HepG2 (cell line): ENCODE data around the gene SNX21. TPM values are rescaled to one million over a fixed set of nuclear protein-coding genes. Genes with fewer than 3 reads are reported as not detected.
A peak's percentile ranks its signal among the peaks of the same experiment; 100 is the strongest.

Experiments used
- ATAC-seq: fragments of 200-7000 bp; cut with Tn5 transposase; 3 replicates; pipeline ENCODE4 v1.9.1; 2020; ENCODE audit warnings: mild to moderate bottlenecking, moderate library complexity
- BruUV-seq: library from RNA; stranded (reverse); fragments of 400-500 nt; replicated peaks from 2 replicates; lab custom pipeline; 2021; lab: Mats Ljungman, UMichigan
- CTCF ChIA-PET: fragments of 300-600 bp; formaldehyde crosslinking; extraction: SDS; loops from one replicate; lab custom pipeline; 2021; ENCODE audit warnings: low total read pairs, inconsistent platforms, low intra/inter-chr PET ratio; lab: Yijun Ruan, JAX
- POLR2A ChIA-PET: fragments of 350-600 bp; sonication (Branson Sonifier 250); formaldehyde crosslinking; loops from one replicate; lab custom pipeline; 2020; ENCODE audit warnings: antibody characterized with exemption, inconsistent platforms; lab: Yijun Ruan, JAX
- DNase-seq: peaks from one replicate; pipeline ENCODE4 v3.0.0-alpha.2; 2015; ENCODE audit warnings: low spot score
- FAIRE-seq: peaks from 3 replicates; lab custom pipeline; 2011; peaks lifted over from hg19 to GRCh38; lab: Jason Lieb, UNC
- H2AFZ ChIP-seq: one replicate; pipeline ENCODE4 v1.6.1; 2011; ENCODE audit warnings: low read length, inconsistent platforms
- H3K27ac ChIP-seq: fragments of 300-600 bp; 3 replicates; pipeline ENCODE4 v1.8.0; 2011; ENCODE audit warnings: mixed run types, mild to moderate bottlenecking, mixed read lengths, low read length, inconsistent platforms; ENCODE audit not compliant: insufficient read depth; ENCODE audit errors: extremely low read length
- H3K27me3 ChIP-seq, 2 experiments: fragments of 200-600 bp in 1 of 2; 2 replicates in 1 of 2; 3 replicates in 1 of 2; pipeline versions ENCODE4 v1.6.0 to v1.8.0; 2011; ENCODE audit warnings: low read length in 2 of 2, mild to moderate bottlenecking in 2 of 2, moderate library complexity in 2 of 2, inconsistent platforms in 1 of 2; ENCODE audit not compliant: insufficient read depth in 2 of 2, control insufficient read depth in 1 of 2
- H3K36me3 ChIP-seq, 2 experiments: fragments of 200-600 bp in 1 of 2; replicated peaks in 1 of 2; 2 replicates in 1 of 2; 3 replicates in 1 of 2; pipeline versions ENCODE4 v1.5.1 to v1.8.0; 2011; ENCODE audit warnings: low read length in 2 of 2, inconsistent platforms in 1 of 2; ENCODE audit not compliant: insufficient read depth in 2 of 2, control insufficient read depth in 1 of 2
- H3K4me1 ChIP-seq: 2 replicates; pipeline ENCODE4 v1.5.1; 2012; ENCODE audit warnings: low read length, inconsistent platforms; ENCODE audit not compliant: insufficient read depth
- H3K4me2 ChIP-seq: 2 replicates; pipeline ENCODE4 v1.6.0; 2011; ENCODE audit warnings: low read depth, low read length, inconsistent platforms
- H3K4me3 ChIP-seq, 3 experiments: fragments of 200-600 bp in 1 of 3; sonication (generic), shearing (Covaris generic) in 1 of 3; replicated peaks in 1 of 3; 2 replicates each; pipeline ENCODE4 v1.5.1; 2011 to 2016; ENCODE audit warnings: low read length in 3 of 3, inconsistent platforms in 2 of 3, low read depth in 2 of 3, mild to moderate bottlenecking in 2 of 3, control low read depth in 1 of 3, mixed read lengths in 1 of 3; ENCODE audit not compliant: insufficient read depth in 1 of 3
- H3K79me2 ChIP-seq: one replicate; pipeline ENCODE4 v1.6.1; 2011; ENCODE audit warnings: low read length, inconsistent platforms; ENCODE audit not compliant: insufficient read depth
- H3K9ac ChIP-seq: 2 replicates; pipeline ENCODE4 v1.6.0; 2011; ENCODE audit warnings: mild to moderate bottlenecking, low read depth, low read length, inconsistent platforms; ENCODE audit not compliant: insufficient read depth
- H3K9me3 ChIP-seq: 2 replicates; pipeline ENCODE4 v1.5.1; 2012; ENCODE audit warnings: mild to moderate bottlenecking, low read length
- H4K20me1 ChIP-seq: 2 replicates; pipeline ENCODE4 v1.6.0; 2011; ENCODE audit warnings: inconsistent platforms, mild to moderate bottlenecking, low read length, moderate library complexity; ENCODE audit not compliant: insufficient read depth
- EP300 ChIP-seq, 3 experiments: sonication (generic) in 1 of 3; formaldehyde crosslinking in 1 of 3; IDR thresholded peaks; 2 replicates each; pipeline versions ENCODE4 v1.5.1 to v1.6.1; 2011 to 2020; ENCODE audit warnings: low read depth in 2 of 3, low read length in 2 of 3, borderline replicate concordance in 1 of 3, improper control_type of control experiment in 1 of 3, mild to moderate bottlenecking in 1 of 3, missing genetic modification reagents in 1 of 3, moderate library complexity in 1 of 3
- GATAD1 ChIP-seq: IDR thresholded peaks from 2 replicates; pipeline ENCODE4 v1.6.1; 2016; ENCODE audit warnings: missing genetic modification reagents, missing compliant biosample characterization
- HOXA9 ChIP-seq: sonication (generic); formaldehyde crosslinking; IDR thresholded peaks from 2 replicates; pipeline ENCODE4 v1.8.1; 2022; ENCODE audit warnings: missing genetic modification reagents, mild to moderate bottlenecking, moderate library complexity, borderline replicate concordance
- RXRA ChIP-seq: sonication (generic); formaldehyde crosslinking; IDR thresholded peaks from 2 replicates; pipeline ENCODE4 v1.5.1; 2020; ENCODE audit warnings: missing genetic modification reagents
- TBL1XR1 ChIP-seq: fragments of 150-350 bp; IDR thresholded peaks from 2 replicates; pipeline ENCODE4 v1.6.1; 2014; ENCODE audit warnings: borderline replicate concordance, low read length; ENCODE audit not compliant: partially characterized antibody
- ZKSCAN8 ChIP-seq: IDR thresholded peaks from 2 replicates; pipeline ENCODE4 v1.6.1; 2016; ENCODE audit warnings: borderline replicate concordance, missing genetic modification reagents, missing compliant biosample characterization
- ZNF121 ChIP-seq: sonication (generic); formaldehyde crosslinking; IDR thresholded peaks from 2 replicates; pipeline ENCODE4 v1.5.0; 2020; ENCODE audit warnings: mild to moderate bottlenecking, missing genetic modification reagents
- WGBS: methylation state at CpG from one replicate; pipeline ENCODE4 v1.1.6; 2017; ENCODE audit warnings: low lambda C conversion rate; 5-methylcytosine and 5-hydroxymethylcytosine counted together
- in situ Hi-C: cut with HindIII; loops from 2 replicates; pipeline ENCODE4 v1.10.0; 2017; ENCODE audit warnings: low pct_unique_long_range_greater_than_20kb; ENCODE audit not compliant: extremely low pct_ligation_motif_present
- intact Hi-C: fragments of 100-400 bp; cut with micrococcal nuclease; formaldehyde crosslinking; loops from one replicate; pipeline ENCODE4 v1.10.0; 2022; ENCODE audit not compliant: unreplicated experiment
- polyA plus RNA-seq, 8 experiments: library from polyadenylated mRNA; depleted of rRNA in 3 of 8; stranded (reverse) in 7 of 8; unstranded in 1 of 8; fragments of >200 nt; fragmentation: Illumina TruSeq in 4 of 8; extraction: Trizol in 4 of 8; gene quantifications; 2 replicates each; pipeline versions ENCODE4 v1.2.1 to v1.2.3, GENCODE V29; 2011 to 2016; ENCODE audit warnings: low read depth in 4 of 8, missing spikeins in 1 of 8, mixed read lengths in 1 of 8; ENCODE audit not compliant: insufficient read depth in 1 of 8
- total RNA-seq, 5 experiments: library from RNA; depleted of rRNA; stranded (reverse); fragments of >200 nt; fragmentation: Illumina TruSeq; extraction: Trizol; gene quantifications; 2 replicates each; pipeline ENCODE4 v1.2.3, GENCODE V29; 2016; ENCODE audit warnings: low read depth in 1 of 5
- TF ChIP-seq, protein P1 (sequence below): IDR thresholded peaks from 2 replicates; pipeline ENCODE4 v1.6.1; 2018; ENCODE audit warnings: missing genetic modification reagents, mild to moderate bottlenecking, missing compliant biosample characterization
- TF ChIP-seq, protein P2 (sequence below): IDR thresholded peaks from 2 replicates; pipeline ENCODE4 v1.6.1; 2016

SNX21 gene
- total and polyA plus RNA-seq, 2 of the 13 experiments (the other 11 are each of a cell fraction or from before 2014, with no cell fraction given): 7.7 to 12.8 TPM

- no TSS peak for BruUV-seq
- H3K4me3 ChIP-seq: no peak overlapping the region
- no peak overlapping the region for H3K4me2 ChIP-seq
- H3K9ac ChIP-seq: no peak overlapping the region
- no peaks in the 10 kb centered on the region for H3K27me3 ChIP-seq
- 77% methylated on average over 3 of the region's 3 CpGs for WGBS
- intact Hi-C loops (no loop called here), in situ Hi-C loops (no loop called here)
- H3K79me2 ChIP-seq: peaks cover 9% of the 10 kb centered on the region
- H3K4me1 ChIP-seq: peaks cover 34% of the 10 kb centered on the region
- no peaks in the 10 kb centered on the region for H4K20me1 ChIP-seq
- peaks cover 4 to 10% of the 10 kb centered on the region in 2 experiments for H3K36me3 ChIP-seq
- no peak for TF ChIP-seq EP300 (IDR thresholded peaks at IDR 0.05; ENCODE audit: low read depth in 2 of 2, low read length in 2 of 2)
- TF ChIP-seq EP300 (CRISPR knock-in tag; IDR thresholded peaks at IDR 0.05; ENCODE audit: borderline replicate concordance): no peak
- no peak for TF ChIP-seq HOXA9 (CRISPR knock-in tag)
- no peak for TF ChIP-seq TBL1XR1
- no peak for TF ChIP-seq RXRA
- 0 out of 2 replicates have a peak, but pooled peaks have one; percentile 18 for TF ChIP-seq ZNF121 (CRISPR knock-in tag)
- TF ChIP-seq, protein P1, sequence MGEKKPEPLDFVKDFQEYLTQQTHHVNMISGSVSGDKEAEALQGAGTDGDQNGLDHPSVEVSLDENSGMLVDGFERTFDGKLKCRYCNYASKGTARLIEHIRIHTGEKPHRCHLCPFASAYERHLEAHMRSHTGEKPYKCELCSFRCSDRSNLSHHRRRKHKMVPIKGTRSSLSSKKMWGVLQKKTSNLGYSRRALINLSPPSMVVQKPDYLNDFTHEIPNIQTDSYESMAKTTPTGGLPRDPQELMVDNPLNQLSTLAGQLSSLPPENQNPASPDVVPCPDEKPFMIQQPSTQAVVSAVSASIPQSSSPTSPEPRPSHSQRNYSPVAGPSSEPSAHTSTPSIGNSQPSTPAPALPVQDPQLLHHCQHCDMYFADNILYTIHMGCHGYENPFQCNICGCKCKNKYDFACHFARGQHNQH (CRISPR knock-in tag): no peak
- no peak for TF ChIP-seq GATAD1
- TF ChIP-seq ZKSCAN8 (CRISPR knock-in tag): no peak
- TF ChIP-seq, protein P2, sequence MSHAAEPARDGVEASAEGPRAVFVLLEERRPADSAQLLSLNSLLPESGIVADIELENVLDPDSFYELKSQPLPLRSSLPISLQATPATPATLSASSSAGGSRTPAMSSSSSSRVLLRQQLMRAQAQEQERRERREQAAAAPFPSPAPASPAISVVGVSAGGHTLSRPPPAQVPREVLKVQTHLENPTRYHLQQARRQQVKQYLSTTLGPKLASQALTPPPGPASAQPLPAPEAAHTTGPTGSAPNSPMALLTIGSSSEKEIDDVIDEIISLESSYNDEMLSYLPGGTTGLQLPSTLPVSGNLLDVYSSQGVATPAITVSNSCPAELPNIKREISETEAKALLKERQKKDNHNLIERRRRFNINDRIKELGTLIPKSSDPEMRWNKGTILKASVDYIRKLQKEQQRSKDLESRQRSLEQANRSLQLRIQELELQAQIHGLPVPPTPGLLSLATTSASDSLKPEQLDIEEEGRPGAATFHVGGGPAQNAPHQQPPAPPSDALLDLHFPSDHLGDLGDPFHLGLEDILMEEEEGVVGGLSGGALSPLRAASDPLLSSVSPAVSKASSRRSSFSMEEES (CRISPR knock-in tag): no peak
- ChIA-PET CTCF (no interaction called here), POLR2A (interaction anchor here (1.2 kb wide), 1 partner anchor 8 kb away, joined by 3 read pairs; no protein-coding TSS in a partner anchor)
- H3K27ac ChIP-seq: no peak overlapping the region
- peak; percentile 44 for FAIRE-seq
- DNase-seq: no peak
- H2AFZ ChIP-seq: no peak overlapping the region
- no peaks in the 10 kb centered on the region for H3K9me3 ChIP-seq
- no peak for ATAC-seq
Observed at GRCh38 chr20:45818239-45818638, 15.4 kb upstream of the SNX21 start.
